ENCODE data around the gene CRYZL1. TPM values are rescaled to one million over a fixed set of nuclear protein-coding genes. Genes with fewer than 3 reads are reported as not detected.

CRYZL1 gene
- total RNA-seq, 1 experiment from 2014 or later: 13.5 TPM

DNA sequence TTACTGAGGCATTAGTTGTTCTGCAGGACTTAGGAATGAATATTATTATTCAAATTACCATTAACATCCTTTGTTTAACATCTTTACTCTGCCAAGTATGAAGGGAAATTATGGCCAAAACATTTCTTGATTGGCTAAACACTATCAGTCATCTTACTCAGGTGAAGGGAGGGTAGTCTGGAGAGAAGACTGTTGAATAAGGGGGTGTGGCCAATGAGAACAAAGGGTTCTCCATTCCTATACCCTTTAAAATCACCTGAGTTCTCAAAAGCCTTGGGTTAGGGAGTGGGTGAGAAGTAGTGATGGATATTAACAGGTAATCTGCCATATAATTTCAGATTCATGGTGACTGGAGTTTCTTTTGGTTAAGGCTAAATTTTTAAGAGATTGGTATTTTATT is 19.3 kb downstream of the CRYZL1 start:
- Histone ChIP-seq H2BK20ac (ENCODE audit: low read depth, low read length, poor library complexity, severe bottlenecking) (no peak overlapping the region), H3K14ac (ENCODE audit: insufficient read depth, low read length) (no peak overlapping the region), H2AFZ (ENCODE audit: low read length) (no peak overlapping the region), H3K23me2 (ENCODE audit: insufficient read length, low read depth, low read length, poor library complexity, severe bottlenecking) (no peaks in the 10 kb centered on the region), H2BK120ac (ENCODE audit: low read depth, low read length, poor library complexity, severe bottlenecking) (no peak overlapping the region), H2AK5ac (ENCODE audit: insufficient read length, low read length) (no peak overlapping the region), H3K56ac (ENCODE audit: insufficient read length, low read depth, low read length) (no peak overlapping the region), H3K18ac (ENCODE audit: insufficient read length, low read depth, low read length) (no peak overlapping the region), H4K91ac (ENCODE audit: insufficient read length, low read depth, low read length) (no peak overlapping the region), H3K79me1 (ENCODE audit: insufficient read depth, low read depth, low read length, poor library complexity, severe bottlenecking) (no peaks in the 10 kb centered on the region), H3K23ac (ENCODE audit: insufficient read length, low read depth, low read length) (no peak overlapping the region), H4K20me1 (ENCODE audit: control insufficient read depth, insufficient read depth, insufficient read length) (no peaks in the 10 kb centered on the region), H3K27ac (ENCODE audit: insufficient read length, low read depth, low read length) (no peak overlapping the region), H3K4ac (ENCODE audit: low read depth, low read length) (no peak overlapping the region), H2BK12ac (ENCODE audit: insufficient read length, low read depth, low read length) (no peak overlapping the region), H3K79me2 (ENCODE audit: insufficient read depth, low read length) (no peaks in the 10 kb centered on the region), H3K4me1 (ENCODE audit: insufficient read depth, low read length) (no peaks in the 10 kb centered on the region), H3K9ac (ENCODE audit: extremely low read depth, insufficient read length, low read length) (no peak overlapping the region), H3K9me3 (ENCODE audit: control insufficient read depth, low read depth, low read length) (no peaks in the 10 kb centered on the region), H2BK15ac (ENCODE audit: low read depth, low read length) (no peak overlapping the region), H4K5ac (ENCODE audit: insufficient read length, low read depth, low read length) (no peak overlapping the region), H2BK5ac (ENCODE audit: insufficient read length, low read length) (no peak overlapping the region), H3T11ph (ENCODE audit: low read length) (no peak overlapping the region), H3K4me2 (ENCODE audit: insufficient read depth, insufficient read length, low read length) (no peak overlapping the region), H3K27me3 (ENCODE audit: insufficient read depth, low read length) (no peaks in the 10 kb centered on the region), H4K8ac (replicated peaks; ENCODE audit: insufficient read length, low read depth, low read length) (no peak overlapping the region)
- no peak overlapping the region for H3K27ac Mint-ChIP-seq
- peaks cover 6 to 33% (median 25%) of the 10 kb centered on the region in 3 experiments; a peak in 6 of 7 replicates for H3K36me3 Mint-ChIP-seq (ENCODE audit: insufficient read depth in 1 of 3, low read depth in 3 of 3)
- peaks cover 0 to 2% of the 10 kb centered on the region in 2 experiments; a peak in 1 of 5 replicates for H3K9me3 Mint-ChIP-seq
- DNase-seq: no peak
- TF ChIP-seq CTCF (conservative IDR thresholded peaks at IDR 0.05): no peak
- H3K4me3 Mint-ChIP-seq: no peak overlapping the region
- H3K4me1 Mint-ChIP-seq: peaks cover 17 to 18% of the 10 kb centered on the region in 2 experiments
- H3K27me3 Mint-ChIP-seq (ENCODE audit: low read depth): no peaks in the 10 kb centered on the region; the same call in 1 of the 2 replicates
